DND-41 (cell line): Measurements from ENCODE around the gene CFAP53.

Experiments used
- ATAC-seq: fragments of 200-7000 bp; cut with Tn5 transposase; 3 replicates; pipeline ENCODE4 v1.9.1; 2021; ENCODE audit warnings: low read depth; ENCODE audit not compliant: insufficient read depth
- DNase-seq: peaks from one replicate; pipeline ENCODE4 v3.0.0-alpha.2; 2020
- H2AFZ ChIP-seq: 2 replicates; pipeline ENCODE4 v1.6.0; 2012; ENCODE audit warnings: low read depth, low read length
- H3K27ac ChIP-seq: 2 replicates; pipeline ENCODE4 v1.5.1; 2012; ENCODE audit warnings: low read length, inconsistent platforms
- H3K27me3 ChIP-seq: fragments of 200-600 bp; sonication (generic); 2 replicates; pipeline ENCODE4 v1.6.0; 2012; ENCODE audit warnings: low read length, mild to moderate bottlenecking, inconsistent platforms; ENCODE audit not compliant: insufficient read depth, poor library complexity
- H3K36me3 ChIP-seq: 2 replicates; pipeline ENCODE4 v1.5.1; 2012; ENCODE audit warnings: low read length, inconsistent platforms; ENCODE audit not compliant: insufficient read depth
- H3K4me1 ChIP-seq: 2 replicates; pipeline ENCODE4 v1.5.1; 2012; ENCODE audit warnings: mild to moderate bottlenecking, low read length; ENCODE audit not compliant: insufficient read depth
- H3K4me2 ChIP-seq: 2 replicates; pipeline ENCODE4 v1.6.0; 2012; ENCODE audit warnings: mild to moderate bottlenecking, moderate library complexity, low read length, inconsistent platforms; ENCODE audit not compliant: insufficient read depth
- H3K4me3 ChIP-seq, 2 experiments: fragments of 200-600 bp in 1 of 2; shearing (Covaris generic) in 1 of 2; 2 replicates each; pipeline ENCODE4 v1.5.1; 2012 to 2016; ENCODE audit warnings: inconsistent platforms in 2 of 2, low read length in 2 of 2, mild to moderate bottlenecking in 2 of 2, low read depth in 1 of 2, moderate library complexity in 1 of 2
- H3K79me2 ChIP-seq: 2 replicates; pipeline ENCODE4 v1.6.0; 2012; ENCODE audit warnings: low read length, inconsistent platforms; ENCODE audit not compliant: insufficient read depth
- H3K9ac ChIP-seq: 2 replicates; pipeline ENCODE4 v1.6.0; 2012; ENCODE audit warnings: low read depth, mild to moderate bottlenecking, inconsistent platforms, low read length, moderate library complexity
- H3K9me3 ChIP-seq: 2 replicates; pipeline ENCODE4 v1.5.1; 2012; ENCODE audit warnings: low read length, moderate library complexity, mild to moderate bottlenecking, inconsistent platforms; ENCODE audit not compliant: insufficient read depth, severe bottlenecking
- H4K20me1 ChIP-seq: 2 replicates; pipeline ENCODE4 v1.6.0; 2012; ENCODE audit warnings: low read length; ENCODE audit not compliant: insufficient read depth
- EZH2 ChIP-seq: IDR thresholded peaks from 3 replicates; pipeline ENCODE4 v1.6.1; 2012; ENCODE audit warnings: borderline replicate concordance, low read depth, mild to moderate bottlenecking, moderate library complexity, low read length, inconsistent platforms; ENCODE audit not compliant: severe bottlenecking
- TF ChIP-seq, protein P1 (sequence below): IDR thresholded peaks from 2 replicates; pipeline ENCODE4 v1.5.1; 2012; ENCODE audit warnings: borderline replicate concordance, low read length, moderate library complexity, mild to moderate bottlenecking; ENCODE audit not compliant: poor library complexity, severe bottlenecking; ENCODE audit errors: extremely low read depth

CFAP53 gene

DNA sequence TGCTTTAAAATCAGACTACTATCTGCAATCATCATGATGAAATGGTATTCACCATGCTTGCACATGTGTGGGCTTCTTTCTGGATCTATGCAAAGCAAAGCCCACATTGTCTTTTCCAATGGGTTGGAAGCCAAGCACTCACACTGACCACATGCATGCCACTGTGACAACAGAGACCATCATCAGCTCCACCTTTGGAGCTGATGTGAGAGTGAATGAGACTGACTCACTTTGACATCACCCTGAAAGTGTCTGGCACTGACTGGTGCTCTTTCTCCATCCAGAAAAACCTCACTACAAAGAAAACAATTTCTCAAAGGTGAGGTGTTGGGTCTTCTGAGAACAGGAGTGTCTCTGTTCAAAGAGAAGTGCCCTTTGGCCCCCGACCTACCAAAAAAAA, 76.1 kb downstream of the CFAP53 start:
- Histone ChIP-seq H2AFZ (no peak overlapping the region), H4K20me1 (no peaks in the 10 kb centered on the region), H3K27me3 (peaks cover 3% of the 10 kb centered on the region), H3K36me3 (no peaks in the 10 kb centered on the region), H3K27ac (no peak overlapping the region), H3K9ac (no peak overlapping the region), H3K4me2 (no peak overlapping the region), H3K9me3 (no peaks in the 10 kb centered on the region), H3K4me3 (no peak overlapping the region), H3K79me2 (no peaks in the 10 kb centered on the region), H3K4me1 (no peaks in the 10 kb centered on the region)
- ATAC-seq (no peak), DNase-seq (no peak)
- TF ChIP-seq, protein P1, sequence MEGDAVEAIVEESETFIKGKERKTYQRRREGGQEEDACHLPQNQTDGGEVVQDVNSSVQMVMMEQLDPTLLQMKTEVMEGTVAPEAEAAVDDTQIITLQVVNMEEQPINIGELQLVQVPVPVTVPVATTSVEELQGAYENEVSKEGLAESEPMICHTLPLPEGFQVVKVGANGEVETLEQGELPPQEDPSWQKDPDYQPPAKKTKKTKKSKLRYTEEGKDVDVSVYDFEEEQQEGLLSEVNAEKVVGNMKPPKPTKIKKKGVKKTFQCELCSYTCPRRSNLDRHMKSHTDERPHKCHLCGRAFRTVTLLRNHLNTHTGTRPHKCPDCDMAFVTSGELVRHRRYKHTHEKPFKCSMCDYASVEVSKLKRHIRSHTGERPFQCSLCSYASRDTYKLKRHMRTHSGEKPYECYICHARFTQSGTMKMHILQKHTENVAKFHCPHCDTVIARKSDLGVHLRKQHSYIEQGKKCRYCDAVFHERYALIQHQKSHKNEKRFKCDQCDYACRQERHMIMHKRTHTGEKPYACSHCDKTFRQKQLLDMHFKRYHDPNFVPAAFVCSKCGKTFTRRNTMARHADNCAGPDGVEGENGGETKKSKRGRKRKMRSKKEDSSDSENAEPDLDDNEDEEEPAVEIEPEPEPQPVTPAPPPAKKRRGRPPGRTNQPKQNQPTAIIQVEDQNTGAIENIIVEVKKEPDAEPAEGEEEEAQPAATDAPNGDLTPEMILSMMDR: no peak
- no peak for TF ChIP-seq EZH2

DNA sequence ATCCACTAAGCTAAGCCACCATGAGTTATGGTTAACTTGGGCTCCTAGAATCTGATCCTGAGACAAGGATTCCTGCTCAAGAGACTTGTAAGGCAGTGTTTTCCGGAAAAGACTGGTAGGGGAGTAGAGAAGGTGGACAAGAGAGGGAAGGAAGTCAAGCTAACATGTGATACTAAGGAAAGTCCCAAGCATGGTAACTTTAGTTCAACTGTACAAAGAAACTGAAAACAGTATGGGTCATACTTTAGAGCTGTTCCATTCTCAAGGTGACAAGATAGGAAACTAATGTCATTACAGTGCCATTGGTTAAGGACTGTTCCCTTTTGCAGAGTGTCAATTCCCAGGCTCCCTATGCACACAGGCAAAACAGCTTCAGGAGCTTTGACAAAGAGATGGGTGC, 77.1 kb downstream of the CFAP53 start:
- H3K79me2 ChIP-seq: no peaks in the 10 kb centered on the region

DNA sequence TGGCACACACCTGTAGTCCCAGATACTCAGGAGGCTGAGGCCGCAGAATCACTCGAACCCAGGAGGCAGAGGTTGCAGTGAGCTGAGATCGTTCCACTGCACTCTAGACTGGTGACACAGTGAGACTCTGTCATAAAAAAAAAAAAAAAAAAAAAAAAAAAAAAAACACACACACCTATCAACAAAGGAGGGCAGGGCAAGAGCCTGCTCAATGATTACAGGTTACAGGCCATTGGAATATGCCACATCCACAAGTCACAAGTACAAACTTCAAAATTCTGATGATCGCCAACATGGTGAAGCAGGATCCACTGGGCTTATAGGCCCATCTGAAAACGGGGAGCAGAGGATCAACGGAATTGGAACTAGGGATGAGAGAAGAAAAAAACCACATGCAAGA, 77.6 kb downstream of the CFAP53 start:
- no peaks in the 10 kb centered on the region for H4K20me1 ChIP-seq
- H3K4me2 ChIP-seq: no peak overlapping the region
- no peaks in the 10 kb centered on the region for H3K36me3 ChIP-seq
- H3K4me3 ChIP-seq: no peak overlapping the region
- H3K9me3 ChIP-seq: no peaks in the 10 kb centered on the region
- peaks cover 3% of the 10 kb centered on the region for H3K27me3 ChIP-seq
- no peak overlapping the region for H3K27ac ChIP-seq
- no peaks in the 10 kb centered on the region for H3K4me1 ChIP-seq
- H3K79me2 ChIP-seq: no peaks in the 10 kb centered on the region
- no peak overlapping the region for H2AFZ ChIP-seq
- no peak overlapping the region for H3K9ac ChIP-seq
- DNase-seq: no peak
- no peak for ATAC-seq
- no peak for TF ChIP-seq EZH2
- TF ChIP-seq, protein P1: no peak

More for the DNA sequence above, 77.1 kb downstream of the CFAP53 start:
- Histone ChIP-seq H3K36me3 (no peaks in the 10 kb centered on the region), H2AFZ (no peak overlapping the region), H4K20me1 (no peaks in the 10 kb centered on the region), H3K4me1 (no peaks in the 10 kb centered on the region), H3K27ac (no peak overlapping the region), H3K27me3 (peaks cover 3% of the 10 kb centered on the region), H3K4me2 (no peak overlapping the region), H3K9me3 (no peaks in the 10 kb centered on the region), H3K9ac (no peak overlapping the region), H3K4me3 (no peak overlapping the region)
- TF ChIP-seq EZH2: no peak
- TF ChIP-seq, protein P1: no peak
- no peak for ATAC-seq
- DNase-seq: no peak

DNA sequence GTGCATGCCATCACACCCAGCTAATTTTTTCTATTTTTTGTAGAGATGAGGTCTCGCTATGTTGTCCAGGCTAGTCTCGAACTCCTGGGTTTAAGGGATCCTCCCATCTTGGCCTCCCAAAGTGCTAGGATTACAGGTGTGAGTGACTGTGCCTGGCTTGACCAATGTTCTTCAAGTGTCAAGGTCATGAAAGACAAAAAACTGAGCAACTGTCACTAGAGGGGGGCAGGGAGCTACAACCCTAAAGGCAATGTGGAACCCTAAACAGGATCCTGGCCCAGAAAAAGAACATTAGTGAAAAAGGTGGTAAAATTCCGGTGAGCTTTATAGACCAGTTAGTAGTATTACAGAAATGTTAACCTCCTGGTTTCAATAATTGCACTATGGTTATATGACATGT, 78.6 kb downstream of the CFAP53 start:
- H3K27ac ChIP-seq: no peak overlapping the region
- TF ChIP-seq, protein P1: no peak
- no peak for TF ChIP-seq EZH2
- H3K9ac ChIP-seq: no peak overlapping the region
- H3K79me2 ChIP-seq: no peaks in the 10 kb centered on the region
- H3K4me1 ChIP-seq: no peaks in the 10 kb centered on the region
- H3K4me3 ChIP-seq: no peak overlapping the region
- H3K36me3 ChIP-seq: no peaks in the 10 kb centered on the region
- ATAC-seq: no peak
- no peak for DNase-seq
- no peaks in the 10 kb centered on the region for H3K9me3 ChIP-seq
- no peak overlapping the region for H3K4me2 ChIP-seq
- H4K20me1 ChIP-seq: no peaks in the 10 kb centered on the region
- H3K27me3 ChIP-seq: peaks cover 3% of the 10 kb centered on the region
- no peak overlapping the region for H2AFZ ChIP-seq
